ENCODE results near the gene FUT4. TPM values are rescaled to one million over a fixed set of nuclear protein-coding genes. Genes with fewer than 3 reads are reported as not detected.

The FUT4 gene
- total RNA-seq, 1 donor from 2014 or later = 6.0 TPM

DNA sequence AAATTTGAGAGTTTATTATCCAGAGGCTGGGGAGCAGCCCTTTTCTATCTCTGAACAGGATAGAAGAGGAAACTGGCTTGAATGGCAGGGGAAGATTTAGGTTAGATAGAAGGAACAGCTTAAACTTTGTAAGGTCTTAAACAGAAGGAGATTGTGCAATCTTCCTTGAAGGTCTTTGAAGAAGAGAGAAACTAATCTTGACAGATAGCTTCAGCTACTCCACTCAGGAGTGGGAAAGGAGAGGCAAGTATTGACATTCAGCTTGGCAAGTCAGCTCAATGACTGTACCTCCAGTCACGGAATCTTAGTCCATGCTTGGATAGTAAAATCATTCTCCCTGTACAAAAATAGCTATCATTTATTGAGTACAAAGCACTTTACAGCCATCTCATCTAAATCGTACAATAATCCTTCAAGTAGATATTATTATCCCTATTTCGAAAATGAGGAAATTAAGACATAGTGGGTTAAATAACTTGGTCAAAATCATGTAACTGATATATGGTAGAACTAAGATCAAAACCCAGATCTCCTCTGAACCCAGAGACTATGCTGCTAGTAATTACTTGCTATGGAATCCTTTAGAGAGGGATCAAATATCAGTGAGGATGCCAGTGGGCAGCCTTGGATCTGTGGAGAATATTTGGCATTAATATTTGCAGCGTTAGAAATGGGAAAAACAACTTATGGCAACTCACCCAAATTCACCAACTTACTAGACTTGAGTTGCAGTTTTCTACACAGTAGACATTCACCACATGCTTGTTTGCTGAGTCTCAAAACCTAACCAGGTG is 16.9 kb upstream of the FUT4 start:
- TF ChIP-seq, protein P1, sequence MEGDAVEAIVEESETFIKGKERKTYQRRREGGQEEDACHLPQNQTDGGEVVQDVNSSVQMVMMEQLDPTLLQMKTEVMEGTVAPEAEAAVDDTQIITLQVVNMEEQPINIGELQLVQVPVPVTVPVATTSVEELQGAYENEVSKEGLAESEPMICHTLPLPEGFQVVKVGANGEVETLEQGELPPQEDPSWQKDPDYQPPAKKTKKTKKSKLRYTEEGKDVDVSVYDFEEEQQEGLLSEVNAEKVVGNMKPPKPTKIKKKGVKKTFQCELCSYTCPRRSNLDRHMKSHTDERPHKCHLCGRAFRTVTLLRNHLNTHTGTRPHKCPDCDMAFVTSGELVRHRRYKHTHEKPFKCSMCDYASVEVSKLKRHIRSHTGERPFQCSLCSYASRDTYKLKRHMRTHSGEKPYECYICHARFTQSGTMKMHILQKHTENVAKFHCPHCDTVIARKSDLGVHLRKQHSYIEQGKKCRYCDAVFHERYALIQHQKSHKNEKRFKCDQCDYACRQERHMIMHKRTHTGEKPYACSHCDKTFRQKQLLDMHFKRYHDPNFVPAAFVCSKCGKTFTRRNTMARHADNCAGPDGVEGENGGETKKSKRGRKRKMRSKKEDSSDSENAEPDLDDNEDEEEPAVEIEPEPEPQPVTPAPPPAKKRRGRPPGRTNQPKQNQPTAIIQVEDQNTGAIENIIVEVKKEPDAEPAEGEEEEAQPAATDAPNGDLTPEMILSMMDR (IDR thresholded peaks at IDR 0.05) = no peak
- ATAC-seq (no peak), DNase-seq (no peak)
- intact Hi-C loops (cut with DNase I) = no loop called here
- no peaks in the 10 kb centered on the region for H3K9me3 ChIP-seq
- H3K4me1 ChIP-seq = no peaks in the 10 kb centered on the region
- no peak overlapping the region for H3K4me3 ChIP-seq
- H3K27me3 ChIP-seq = no peaks in the 10 kb centered on the region
- H3K27ac ChIP-seq = no peak overlapping the region
- H3K36me3 ChIP-seq = no peaks in the 10 kb centered on the region

GRCh38 chr11:94528551-94528950 is 15.2 kb upstream of the FUT4 start:
- Histone ChIP-seq H3K27me3 (peaks cover 3% of the 10 kb centered on the region), H3K9me3 (no peaks in the 10 kb centered on the region)
- intact Hi-C loops (cut with DNase I) = no loop called here

GRCh38 chr11:94532211-94532610 is 11.5 kb upstream of the FUT4 start:
- DNase-seq (no peak), ATAC-seq (no peak)
- no peak overlapping the region for H3K27ac ChIP-seq
- TF ChIP-seq, protein P1 (IDR thresholded peaks at IDR 0.05) = no peak
- H3K4me1 ChIP-seq = peaks cover 4% of the 10 kb centered on the region
- no peaks in the 10 kb centered on the region for H3K36me3 ChIP-seq
- no peak overlapping the region for H3K4me3 ChIP-seq
- H3K9me3 ChIP-seq = no peaks in the 10 kb centered on the region
- intact Hi-C loops (cut with DNase I) = no loop called here
- peaks cover 3% of the 10 kb centered on the region for H3K27me3 ChIP-seq

More at GRCh38 chr11:94528551-94528950, 15.2 kb upstream of the FUT4 start:
- TF ChIP-seq, protein P1 (IDR thresholded peaks at IDR 0.05) = no peak
- ATAC-seq (no peak), DNase-seq (no peak)
- no peak overlapping the region for H3K27ac ChIP-seq
- H3K36me3 ChIP-seq = no peaks in the 10 kb centered on the region
- no peak overlapping the region for H3K4me3 ChIP-seq
- H3K4me1 ChIP-seq = no peaks in the 10 kb centered on the region

DNA sequence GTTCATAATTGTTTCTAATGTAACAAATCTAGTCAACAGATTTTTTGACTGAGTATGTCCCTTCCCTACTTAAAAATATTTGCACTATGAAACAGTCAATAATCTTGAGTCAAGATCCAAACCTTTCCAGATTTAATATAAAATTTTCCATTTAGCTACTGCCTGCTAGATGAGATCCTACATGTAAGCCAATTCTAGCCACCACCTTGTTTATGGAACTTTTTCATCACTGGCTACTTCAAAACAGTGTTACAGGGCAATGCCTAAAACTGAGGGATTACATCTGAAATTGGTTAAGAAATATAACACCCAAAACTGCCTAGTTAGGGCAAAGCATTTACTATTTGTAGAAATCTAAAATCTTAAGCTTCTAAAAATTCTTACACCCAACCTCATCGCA is 10.5 kb upstream of the FUT4 start:
- H3K9me3 ChIP-seq = no peaks in the 10 kb centered on the region
- H3K4me3 ChIP-seq = no peak overlapping the region
- peaks cover 3% of the 10 kb centered on the region for H3K27me3 ChIP-seq
- intact Hi-C loops (cut with DNase I) = no loop called here
- H3K36me3 ChIP-seq = no peaks in the 10 kb centered on the region
- DNase-seq (no peak), ATAC-seq (no peak)
- TF ChIP-seq, protein P1 (IDR thresholded peaks at IDR 0.05) = no peak
- H3K27ac ChIP-seq = no peak overlapping the region
- H3K4me1 ChIP-seq = peaks cover 4% of the 10 kb centered on the region

DNA sequence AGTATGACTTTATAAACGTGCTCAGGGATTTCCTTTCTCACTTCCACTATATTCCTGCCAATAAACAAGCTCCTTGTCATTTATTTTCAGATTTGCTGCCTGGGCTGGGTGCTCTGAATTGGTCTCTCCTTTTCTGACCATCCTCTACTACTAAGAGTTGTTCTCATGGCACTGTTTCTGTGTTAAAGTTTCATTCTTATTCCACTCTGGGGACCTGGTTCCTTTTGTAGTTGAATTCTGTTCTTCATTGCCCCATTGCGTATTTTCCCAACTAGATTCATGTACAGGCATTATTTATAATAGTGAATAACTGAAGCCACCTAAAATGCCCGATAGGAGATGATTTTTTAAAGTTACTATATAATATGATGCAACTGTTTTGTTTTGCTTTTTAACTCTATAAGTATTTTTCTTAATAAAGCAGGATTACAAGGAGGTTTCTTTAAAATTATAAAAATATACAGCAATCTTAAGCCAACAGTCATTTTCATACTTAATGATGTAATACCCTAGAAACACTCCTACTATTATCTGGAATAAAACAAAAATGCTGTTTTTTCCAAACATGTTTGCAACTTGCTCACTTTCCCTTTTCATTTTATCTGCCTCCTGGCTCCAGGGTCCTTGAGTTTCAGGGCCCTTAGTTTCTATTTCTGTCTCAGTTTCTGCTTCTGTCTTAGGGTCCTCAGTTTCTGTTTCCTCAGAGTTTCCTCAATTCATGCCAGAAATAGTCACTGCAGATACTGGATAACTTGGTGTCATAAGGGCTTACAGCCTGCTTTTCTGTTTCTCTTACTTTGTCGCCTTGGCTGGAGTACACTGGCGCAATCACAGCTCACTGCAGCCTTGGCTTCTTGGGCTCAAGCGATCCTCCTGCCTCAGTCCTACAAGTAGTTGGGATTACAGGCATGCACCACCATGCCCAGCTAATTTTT is 9.8 kb upstream of the FUT4 start:
- H3K4me3 ChIP-seq = no peak overlapping the region
- no peaks in the 10 kb centered on the region for H3K36me3 ChIP-seq
- intact Hi-C loops (cut with DNase I) = no loop called here
- TF ChIP-seq, protein P1 (IDR thresholded peaks at IDR 0.05) = no peak
- ATAC-seq (peak; percentile 49), DNase-seq (no peak)
- H3K27ac ChIP-seq = no peak overlapping the region
- no peaks in the 10 kb centered on the region for H3K9me3 ChIP-seq
- peaks cover 3% of the 10 kb centered on the region for H3K27me3 ChIP-seq
- peaks cover 4% of the 10 kb centered on the region for H3K4me1 ChIP-seq

Data from upper lobe of right lung (tissue), 1 donor.